ENCODE results near the gene TRERF1. TPM values are rescaled to one million over a fixed set of nuclear protein-coding genes. Genes with fewer than 3 reads are reported as not detected.

The TRERF1 gene
- total and polyA plus RNA-seq, 2 experiments from 2014 or later: 3.2 to 5.1 TPM

- Histone ChIP-seq H3K4me1 (ENCODE audit: insufficient read depth) (peaks cover 9% of the 10 kb centered on the region), H3K4me2 (no peak overlapping the region), H3K27me3 (no peaks in the 10 kb centered on the region), H3K9me3 (ENCODE audit: low read depth) (no peaks in the 10 kb centered on the region), H4K20me1 (ENCODE audit: insufficient read depth, poor library complexity, severe bottlenecking) (no peaks in the 10 kb centered on the region), H3K36me3 (replicated peaks; ENCODE audit: insufficient read depth, low read depth) (no peaks in the 10 kb centered on the region), H3K79me2 (no peaks in the 10 kb centered on the region), H3K9me2 (replicated peaks; ENCODE audit: insufficient read depth) (no peaks in the 10 kb centered on the region), H3K4me3 (no peak overlapping the region), H2AFZ (no peak overlapping the region), H3K27ac (no peak overlapping the region)
- 80% methylated on average over 10 of the region's 10 CpGs for WGBS (ENCODE audit: low lambda C conversion rate, missing lambda C conversion rate)
- DNase-seq (ENCODE audit: low spot score): no peak
- no peak for TF ChIP-seq EZH2 (IDR thresholded peaks at IDR 0.05; ENCODE audit: borderline replicate concordance)
- no peak for TF ChIP-seq EZH2phosphoT487 (IDR thresholded peaks at IDR 0.05; ENCODE audit: low read depth, severe bottlenecking, unreplicated experiment)
- TF ChIP-seq, protein P1, sequence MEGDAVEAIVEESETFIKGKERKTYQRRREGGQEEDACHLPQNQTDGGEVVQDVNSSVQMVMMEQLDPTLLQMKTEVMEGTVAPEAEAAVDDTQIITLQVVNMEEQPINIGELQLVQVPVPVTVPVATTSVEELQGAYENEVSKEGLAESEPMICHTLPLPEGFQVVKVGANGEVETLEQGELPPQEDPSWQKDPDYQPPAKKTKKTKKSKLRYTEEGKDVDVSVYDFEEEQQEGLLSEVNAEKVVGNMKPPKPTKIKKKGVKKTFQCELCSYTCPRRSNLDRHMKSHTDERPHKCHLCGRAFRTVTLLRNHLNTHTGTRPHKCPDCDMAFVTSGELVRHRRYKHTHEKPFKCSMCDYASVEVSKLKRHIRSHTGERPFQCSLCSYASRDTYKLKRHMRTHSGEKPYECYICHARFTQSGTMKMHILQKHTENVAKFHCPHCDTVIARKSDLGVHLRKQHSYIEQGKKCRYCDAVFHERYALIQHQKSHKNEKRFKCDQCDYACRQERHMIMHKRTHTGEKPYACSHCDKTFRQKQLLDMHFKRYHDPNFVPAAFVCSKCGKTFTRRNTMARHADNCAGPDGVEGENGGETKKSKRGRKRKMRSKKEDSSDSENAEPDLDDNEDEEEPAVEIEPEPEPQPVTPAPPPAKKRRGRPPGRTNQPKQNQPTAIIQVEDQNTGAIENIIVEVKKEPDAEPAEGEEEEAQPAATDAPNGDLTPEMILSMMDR (IDR thresholded peaks at IDR 0.05; ENCODE audit: poor library complexity): no peak
Measured at GRCh38 chr6:42250274-42250931, 201.3 kb downstream of the TRERF1 start.

GRCh38 chr6:42249279-42249678, 202.4 kb downstream of the TRERF1 start:
- Histone ChIP-seq H2AFZ (no peak overlapping the region), H3K4me1 (ENCODE audit: insufficient read depth) (peaks cover 9% of the 10 kb centered on the region), H3K4me3 (no peak overlapping the region), H3K4me2 (no peak overlapping the region), H3K27me3 (no peaks in the 10 kb centered on the region), H3K36me3 (replicated peaks; ENCODE audit: insufficient read depth, low read depth) (no peaks in the 10 kb centered on the region), H3K9me2 (replicated peaks; ENCODE audit: insufficient read depth) (no peaks in the 10 kb centered on the region), H3K27ac (no peak overlapping the region), H3K9me3 (ENCODE audit: low read depth) (no peaks in the 10 kb centered on the region), H4K20me1 (ENCODE audit: insufficient read depth, poor library complexity, severe bottlenecking) (no peaks in the 10 kb centered on the region), H3K79me2 (no peaks in the 10 kb centered on the region)
- WGBS (ENCODE audit: low lambda C conversion rate, missing lambda C conversion rate): 91% methylated on average over 3 of the region's 3 CpGs
- TF ChIP-seq EZH2 (IDR thresholded peaks at IDR 0.05; ENCODE audit: borderline replicate concordance) (no peak), EZH2phosphoT487 (IDR thresholded peaks at IDR 0.05; ENCODE audit: low read depth, severe bottlenecking, unreplicated experiment) (no peak)
- TF ChIP-seq, protein P1 (IDR thresholded peaks at IDR 0.05; ENCODE audit: poor library complexity): no peak
- DNase-seq (ENCODE audit: low spot score): no peak

GRCh38 chr6:42243046-42243445, 208.7 kb downstream of the TRERF1 start:
- no peaks in the 10 kb centered on the region for H3K9me3 ChIP-seq (ENCODE audit: low read depth)
- H3K4me2 ChIP-seq: no peak overlapping the region
- 92% methylated on average over 11 of the region's 11 CpGs for WGBS (ENCODE audit: low lambda C conversion rate, missing lambda C conversion rate)
- no peak overlapping the region for H2AFZ ChIP-seq
- TF ChIP-seq, protein P1 (IDR thresholded peaks at IDR 0.05; ENCODE audit: poor library complexity): no peak
- TF ChIP-seq EZH2phosphoT487 (IDR thresholded peaks at IDR 0.05; ENCODE audit: low read depth, severe bottlenecking, unreplicated experiment) (no peak), EZH2 (IDR thresholded peaks at IDR 0.05; ENCODE audit: borderline replicate concordance) (no peak)
- no peaks in the 10 kb centered on the region for H3K79me2 ChIP-seq
- no peaks in the 10 kb centered on the region for H3K27me3 ChIP-seq
- H3K9me2 ChIP-seq (replicated peaks; ENCODE audit: insufficient read depth): no peaks in the 10 kb centered on the region
- no peaks in the 10 kb centered on the region for H4K20me1 ChIP-seq (ENCODE audit: insufficient read depth, poor library complexity, severe bottlenecking)
- H3K4me3 ChIP-seq: no peak overlapping the region
- DNase-seq (ENCODE audit: low spot score): no peak
- H3K36me3 ChIP-seq (replicated peaks; ENCODE audit: insufficient read depth, low read depth): no peaks in the 10 kb centered on the region
- H3K27ac ChIP-seq: no peak overlapping the region
- peaks cover 6% of the 10 kb centered on the region for H3K4me1 ChIP-seq (ENCODE audit: insufficient read depth)
